ENCODE results near the gene ST7L.
"Not testable (repeated sequence)": the region's sequence is repeated elsewhere in the genome, so short reads cannot be mapped to it uniquely, and the experiment has no call there.

DNA sequence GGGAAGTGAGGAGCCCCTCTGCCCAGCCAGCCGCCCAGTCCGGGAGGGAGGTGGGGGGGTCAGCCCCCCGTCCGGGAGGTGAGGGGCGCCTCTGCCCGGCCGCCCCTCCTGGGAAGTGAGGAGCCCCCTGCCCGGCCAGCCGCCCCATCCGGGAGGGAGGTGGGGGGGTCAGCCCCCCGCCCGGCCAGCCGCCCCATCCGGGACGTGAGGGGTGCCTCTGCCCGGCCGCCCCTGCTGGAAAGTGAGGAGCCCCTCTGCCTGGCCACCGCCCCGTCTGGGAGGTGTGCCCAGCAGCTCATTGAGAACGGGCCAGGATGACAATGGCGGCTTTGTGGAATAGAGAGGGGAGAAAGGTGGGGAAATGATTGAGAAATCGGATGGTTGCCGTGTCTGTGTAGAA, 21.5 kb upstream of the ST7L start:
- not testable (repeated sequence) for TF ChIP-seq CTCF, POLR2A (IDR thresholded peaks at IDR 0.05)
